Activated CD8-positive, alpha-beta T cell treated with anti-CD3 and anti-CD28 coated beads for 36 hours (primary cell): ENCODE results near the gene RDM1. TPM values are rescaled to one million over a fixed set of nuclear protein-coding genes. Genes with fewer than 3 reads are reported as not detected.
A peak's percentile ranks its signal among the peaks of the same experiment; 100 is the strongest.

ENCODE experiments used
- ATAC-seq: fragments of 200-7000 bp; cut with Tn5 transposase; one replicate; pipeline ENCODE4 v1.10.0; 2021; ENCODE audit warnings: mild to moderate bottlenecking, moderate library complexity
- CTCF ChIA-PET: fragments of 350-600 bp; sonication (Branson Sonifier 250); formaldehyde crosslinking; loops from one replicate; lab custom pipeline; 2021; ENCODE audit warnings: antibody characterized with exemption; lab: Charles Lee
- POLR2A ChIA-PET: fragments of 350-600 bp; sonication (Branson Sonifier 250); formaldehyde crosslinking; loops from one replicate; lab custom pipeline; 2021; ENCODE audit warnings: antibody characterized with exemption; lab: Charles Lee
- DNase-seq: peaks from one replicate; pipeline ENCODE4 v3.0.0-alpha.2; 2020
- H3K27ac Mint-ChIP-seq: one replicate; pipeline ENCODE4 v1.8.0; 2021; ENCODE audit warnings: mild to moderate bottlenecking, mixed read lengths
- H3K27me3 Mint-ChIP-seq: one replicate; pipeline ENCODE4 v1.8.0; 2021; ENCODE audit warnings: mixed read lengths
- H3K36me3 Mint-ChIP-seq: one replicate; pipeline ENCODE4 v1.8.0; 2021; ENCODE audit warnings: low read depth, mixed read lengths
- H3K4me1 Mint-ChIP-seq: one replicate; pipeline ENCODE4 v1.8.0; 2021; ENCODE audit warnings: low read depth, mixed read lengths
- H3K4me3 Mint-ChIP-seq: one replicate; pipeline ENCODE4 v1.8.0; 2021; ENCODE audit warnings: mild to moderate bottlenecking, moderate library complexity, mixed read lengths
- H3K9me3 Mint-ChIP-seq: one replicate; pipeline ENCODE4 v1.8.0; 2021; ENCODE audit warnings: mixed read lengths
- intact Hi-C: fragments of 100-400 bp; cut with micrococcal nuclease; formaldehyde crosslinking; loops from one replicate; pipeline ENCODE4 v1.10.0; 2022
- total RNA-seq, 2 experiments: library from RNA; stranded (reverse); gene quantifications; one replicate each; pipeline ENCODE4 v1.2.3, GENCODE V29; 2021
- TF ChIP-seq, protein P1 (sequence below): fragments of 200-600 bp; IDR thresholded peaks from one replicate; pipeline ENCODE4 v1.8.0; 2022; ENCODE audit warnings: antibody characterized with exemption, mild to moderate bottlenecking

RDM1 gene
- total RNA-seq, 2 experiments from 2014 or later, result 12.6 to 16.0 TPM

DNA sequence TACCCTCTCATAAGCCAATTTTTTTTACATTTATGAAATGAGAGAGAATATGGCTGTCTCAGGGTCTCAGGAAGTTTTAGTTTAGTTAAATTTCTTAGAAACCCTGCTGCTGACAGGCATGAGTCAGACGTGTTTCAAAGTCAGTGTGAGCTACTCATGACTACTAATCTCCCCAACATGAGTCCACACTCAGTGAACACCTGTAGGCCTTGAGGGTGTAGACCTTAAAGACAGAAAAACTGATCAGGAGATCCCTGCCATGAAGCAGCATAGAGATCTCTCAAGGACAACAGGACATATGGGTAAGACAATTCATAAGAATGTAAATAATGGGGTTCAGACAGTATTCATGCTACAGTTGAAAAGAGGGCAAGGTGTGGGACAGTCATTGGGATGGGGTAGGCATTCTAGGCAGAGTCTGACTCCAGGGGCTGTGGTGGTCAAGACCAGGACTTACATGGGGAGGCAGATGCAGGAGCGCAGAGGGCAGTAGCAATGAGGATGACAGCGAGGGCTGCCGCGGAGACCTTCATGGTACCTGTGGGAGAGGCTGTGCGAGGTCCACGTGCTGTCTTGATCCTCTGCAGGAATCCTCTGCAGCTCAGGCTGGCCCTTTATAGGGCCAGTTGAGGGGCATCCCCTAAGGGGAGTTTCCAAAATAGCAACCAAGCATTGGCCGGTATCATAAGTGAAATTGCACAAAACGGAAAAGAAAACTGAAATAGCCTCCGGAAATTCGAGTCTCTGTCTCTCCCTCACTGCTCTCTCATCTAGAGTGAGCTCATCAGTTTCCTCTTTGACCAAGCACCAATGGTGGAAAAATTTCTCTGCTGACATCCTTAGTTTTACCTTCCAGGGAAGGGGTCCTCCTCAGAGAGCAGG, 50.6 kb downstream of the RDM1 start, which contains the start of gene CCL5:
Gene CCL5, minus strand, starts transcription at position 588 of the 882 bp plus-strand sequence.
- Mint-ChIP-seq H3K27ac (peak within 1 kb of the TSS; percentile 95), H3K27me3 (no peaks in the 10 kb centered on the region), H3K9me3 (no peaks in the 10 kb centered on the region), H3K36me3 (peaks cover 31% of the 10 kb centered on the region), H3K4me3 (peak within 1 kb of the TSS; percentile 82), H3K4me1 (peaks cover 49% of the 10 kb centered on the region)
- DNase-seq (peak; percentile 77), ATAC-seq (peak; percentile 87)
- ChIA-PET CTCF (interaction anchor here (0.8 to 2.0 kb wide), 7 partner anchors 9 to 89 kb away, joined by 3 to 6 read pairs (median 4); no protein-coding TSS in a partner anchor), POLR2A (interaction anchor here (0.8 to 14.3 kb wide), 9 partner anchors 14 to 209 kb away, joined by 3 to 239 read pairs (median 5); partner anchors contain the start of genes CCL3 and RDM1)
- intact Hi-C loops, result loop anchor here (1.0 kb wide), 1 partner anchor 9 kb away; no protein-coding TSS in a partner anchor
- TF ChIP-seq, protein P1, sequence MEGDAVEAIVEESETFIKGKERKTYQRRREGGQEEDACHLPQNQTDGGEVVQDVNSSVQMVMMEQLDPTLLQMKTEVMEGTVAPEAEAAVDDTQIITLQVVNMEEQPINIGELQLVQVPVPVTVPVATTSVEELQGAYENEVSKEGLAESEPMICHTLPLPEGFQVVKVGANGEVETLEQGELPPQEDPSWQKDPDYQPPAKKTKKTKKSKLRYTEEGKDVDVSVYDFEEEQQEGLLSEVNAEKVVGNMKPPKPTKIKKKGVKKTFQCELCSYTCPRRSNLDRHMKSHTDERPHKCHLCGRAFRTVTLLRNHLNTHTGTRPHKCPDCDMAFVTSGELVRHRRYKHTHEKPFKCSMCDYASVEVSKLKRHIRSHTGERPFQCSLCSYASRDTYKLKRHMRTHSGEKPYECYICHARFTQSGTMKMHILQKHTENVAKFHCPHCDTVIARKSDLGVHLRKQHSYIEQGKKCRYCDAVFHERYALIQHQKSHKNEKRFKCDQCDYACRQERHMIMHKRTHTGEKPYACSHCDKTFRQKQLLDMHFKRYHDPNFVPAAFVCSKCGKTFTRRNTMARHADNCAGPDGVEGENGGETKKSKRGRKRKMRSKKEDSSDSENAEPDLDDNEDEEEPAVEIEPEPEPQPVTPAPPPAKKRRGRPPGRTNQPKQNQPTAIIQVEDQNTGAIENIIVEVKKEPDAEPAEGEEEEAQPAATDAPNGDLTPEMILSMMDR, result no peak

DNA sequence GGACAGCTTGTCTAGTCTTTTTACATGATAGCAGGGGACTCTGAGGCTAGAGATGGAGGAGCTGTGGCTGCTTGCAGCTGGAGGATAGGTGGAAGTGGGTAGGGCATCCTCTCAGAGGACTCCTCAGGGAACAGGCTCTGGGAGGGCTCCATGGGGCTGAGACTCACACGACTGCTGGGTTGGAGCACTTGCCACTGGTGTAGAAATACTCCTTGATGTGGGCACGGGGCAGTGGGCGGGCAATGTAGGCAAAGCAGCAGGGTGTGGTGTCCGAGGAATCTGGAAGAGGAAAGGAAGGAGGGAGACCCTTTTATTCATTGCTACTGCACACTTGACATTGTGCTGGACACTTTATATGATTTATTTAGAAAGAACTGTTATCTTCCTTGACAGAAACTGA, 52.2 kb downstream of the RDM1 start:
- peaks cover 39% of the 10 kb centered on the region for H3K36me3 Mint-ChIP-seq
- TF ChIP-seq, protein P1, result no peak
- ChIA-PET CTCF (interaction anchor here (1.8 kb wide), 1 partner anchor 54 kb away, joined by 5 read pairs; no protein-coding TSS in a partner anchor), POLR2A (interaction anchor here (0.8 to 14.3 kb wide), 3 partner anchors 17 to 36 kb away, joined by 3 to 239 read pairs (median 3); no protein-coding TSS in a partner anchor)
- ATAC-seq (no peak), DNase-seq (no peak)
- intact Hi-C loops, result no loop called here
- H3K27ac Mint-ChIP-seq, result peak overlapping the region; percentile 95
- H3K27me3 Mint-ChIP-seq, result no peaks in the 10 kb centered on the region
- no peaks in the 10 kb centered on the region for H3K9me3 Mint-ChIP-seq
- peak overlapping the region; percentile 82 for H3K4me3 Mint-ChIP-seq
- peaks cover 55% of the 10 kb centered on the region for H3K4me1 Mint-ChIP-seq

DNA sequence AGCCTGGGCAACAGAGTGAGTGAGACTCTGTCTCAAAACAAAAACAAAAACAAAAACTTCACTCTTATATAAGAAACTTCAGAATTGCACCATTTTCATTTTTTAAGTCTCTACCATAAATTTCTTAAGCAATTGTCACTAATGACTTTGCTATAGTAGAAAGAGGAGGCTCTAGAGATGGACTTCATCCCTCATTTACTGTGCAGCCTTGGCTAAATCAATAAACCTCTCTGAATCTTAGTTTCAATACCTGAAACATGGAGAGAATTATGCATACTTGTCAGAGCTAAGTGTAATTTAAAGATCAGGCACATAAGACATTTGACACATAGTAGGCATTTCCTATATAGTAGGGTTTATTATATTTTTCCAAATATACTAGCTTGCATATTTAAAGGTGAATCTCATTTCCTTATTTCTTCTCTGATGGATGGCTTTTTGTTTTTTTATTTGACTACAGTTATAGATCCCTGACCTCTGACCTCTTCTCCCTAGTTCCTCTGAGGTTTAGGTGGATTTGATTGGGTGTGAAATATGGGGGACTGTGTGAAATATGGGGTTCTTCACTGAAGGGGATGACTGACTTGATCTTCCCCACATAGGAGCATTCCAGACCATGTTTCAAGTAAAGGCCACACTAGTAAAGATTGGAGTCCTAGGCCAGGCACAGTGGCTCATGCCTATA, 53.1 kb downstream of the RDM1 start:
- peak overlapping the region; percentile 83 for H3K27ac Mint-ChIP-seq
- H3K4me3 Mint-ChIP-seq, result peak overlapping the region; percentile 82
- TF ChIP-seq, protein P1, result no peak
- ChIA-PET CTCF (interaction anchor here (1.1 kb wide), 1 partner anchor 12 kb away, joined by 4 read pairs; no protein-coding TSS in a partner anchor), POLR2A (interaction anchor here (0.8 to 14.3 kb wide), 3 partner anchors 18 to 36 kb away, joined by 3 to 239 read pairs (median 4); no protein-coding TSS in a partner anchor)
- intact Hi-C loops, result no loop called here
- peaks cover 56% of the 10 kb centered on the region for H3K4me1 Mint-ChIP-seq
- H3K36me3 Mint-ChIP-seq, result peaks cover 41% of the 10 kb centered on the region
- H3K9me3 Mint-ChIP-seq, result no peaks in the 10 kb centered on the region
- no peak for DNase-seq
- no peaks in the 10 kb centered on the region for H3K27me3 Mint-ChIP-seq
- ATAC-seq, result no peak

DNA sequence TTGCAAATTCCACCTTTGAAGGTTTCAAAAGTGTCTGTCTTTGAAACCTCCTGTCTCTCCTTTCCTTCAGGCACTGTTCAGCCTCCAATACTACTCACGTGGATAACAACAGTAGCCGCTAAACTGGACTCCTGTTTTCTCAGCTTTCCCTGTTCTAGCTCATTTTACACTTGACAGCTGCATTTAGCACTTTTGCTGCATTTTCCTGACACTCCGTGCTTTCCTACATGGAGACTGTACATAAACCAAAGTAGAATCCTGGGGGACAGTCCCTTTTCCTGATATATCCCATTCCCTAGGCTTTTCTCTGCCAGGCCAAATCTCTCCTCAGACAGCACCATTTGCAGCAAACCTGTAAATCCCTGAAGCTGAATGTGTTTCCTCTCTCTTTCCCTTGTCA, 54.0 kb downstream of the RDM1 start:
- Mint-ChIP-seq H3K4me1 (peaks cover 61% of the 10 kb centered on the region), H3K4me3 (peak overlapping the region; percentile 82), H3K36me3 (peaks cover 47% of the 10 kb centered on the region), H3K27ac (peak overlapping the region; percentile 80), H3K9me3 (no peaks in the 10 kb centered on the region), H3K27me3 (no peaks in the 10 kb centered on the region)
- ChIA-PET CTCF (interaction anchor here (0.6 to 1.6 kb wide), 9 partner anchors 10 to 272 kb away, joined by 3 to 7 read pairs (median 3); no protein-coding TSS in a partner anchor), POLR2A (interaction anchor here (0.6 to 14.3 kb wide), 5 partner anchors 11 to 337 kb away, joined by 3 to 239 read pairs (median 4); no protein-coding TSS in a partner anchor)
- DNase-seq, result no peak
- no peak for ATAC-seq
- TF ChIP-seq, protein P1, result no peak
- intact Hi-C loops, result no loop called here
